Sigmoid colon (tissue), 7 donors: ENCODE data around the gene GCGR. TPM values are rescaled to one million over a fixed set of nuclear protein-coding genes. Genes with fewer than 3 reads are reported as not detected.

ENCODE experiments used
- DNase-seq: peaks from one replicate; pipeline ENCODE4 v3.0.0-alpha.2; 2019
- H3K27ac ChIP-seq, 4 donors: fragments of 200-600 bp; sonication (generic); one replicate each; pipeline ENCODE4 v1.5.1; 2016 to 2019; ENCODE audit warnings: mild to moderate bottlenecking in 1 of 4
- H3K27me3 ChIP-seq, 3 donors: fragments of 200-600 bp; sonication (generic); one replicate each; pipeline ENCODE4 v1.5.1; 2019; ENCODE audit warnings: mild to moderate bottlenecking in 1 of 3
- H3K36me3 ChIP-seq, 4 donors: fragments of 200-600 bp; sonication (generic); one replicate each; pipeline ENCODE4 v1.5.1; 2016 to 2019
- H3K4me1 ChIP-seq, 4 donors: fragments of 200-600 bp; sonication (generic); one replicate each; pipeline ENCODE4 v1.5.1; 2017 to 2019
- H3K4me3 ChIP-seq, 4 donors: fragments of 200-600 bp; sonication (generic); one replicate each; pipeline ENCODE4 v1.5.1; 2017 to 2019; ENCODE audit warnings: mild to moderate bottlenecking in 2 of 4, moderate library complexity in 1 of 4
- H3K9me3 ChIP-seq, 4 donors: fragments of 200-600 bp in 3 of 4; sonication (generic) in 3 of 4; one replicate each; pipeline versions ENCODE4 v1.5.1 to v1.6.1; 2013 to 2019
- CTCF ChIP-seq, 4 experiments: fragments of 450-650 bp in 3 of 4; fragments of 200-600 bp in 1 of 4; IDR thresholded peaks; one replicate each; pipeline ENCODE4 v1.5.1; 2016 to 2019; ENCODE audit warnings: antibody characterized with exemption in 4 of 4, mild to moderate bottlenecking in 3 of 4, moderate library complexity in 2 of 4
- EP300 ChIP-seq, 4 donors: sonication (generic); formaldehyde crosslinking; IDR thresholded peaks; one replicate each; pipeline ENCODE4 v1.6.1; 2017; ENCODE audit warnings: antibody characterized with exemption in 4 of 4
- POLR2A ChIP-seq, 2 donors: fragments of 450-650 bp; IDR thresholded peaks; one replicate each; pipeline ENCODE4 v1.6.1; 2016; ENCODE audit warnings: antibody characterized with exemption in 2 of 2, mild to moderate bottlenecking in 2 of 2, moderate library complexity in 2 of 2
- POLR2AphosphoS5 ChIP-seq, 4 donors: sonication (generic); formaldehyde crosslinking; IDR thresholded peaks; one replicate each; pipeline ENCODE4 v1.6.1; 2017; ENCODE audit warnings: antibody characterized with exemption in 4 of 4
- WGBS, 2 donors: extraction: QIAGEN DNeasy Blood & Tissue Kit; methylation state at CpG; one replicate each; pipeline ENCODE4 v1.1.7; 2013; 5-methylcytosine and 5-hydroxymethylcytosine counted together
- intact Hi-C: fragments of 100-400 bp; cut with DNase I; formaldehyde crosslinking; loops from one replicate; pipeline ENCODE4 v1.15.1; 2023
- polyA plus RNA-seq, 3 donors: library from polyadenylated mRNA; stranded (reverse); fragments of 200-250 nt; gene quantifications; one replicate each; pipeline ENCODE4 v1.2.3, GENCODE V29; 2013
- total RNA-seq, 4 donors: library from RNA; depleted of rRNA; stranded (reverse); fragments of >200 nt; gene quantifications; one replicate each; pipeline ENCODE4 v1.1.0, GENCODE V29; 2016
- donor health status: healthy with polysubstance abuse.
- donor health status: Bipolar disorder and iron deficiency.
- donor health status: healthy.

Gene GCGR
- total and polyA plus RNA-seq, 7 donors = 0.27 to 1.4 (median 0.96) TPM; not detected in 2

- no peaks in the 10 kb centered on the region for H3K9me3 ChIP-seq
- no peak overlapping the region for H3K27ac ChIP-seq
- intact Hi-C loops = no loop called here
- no peak overlapping the region for H3K4me3 ChIP-seq
- H3K36me3 ChIP-seq = peaks cover 48 to 94% (median 63%) of the 10 kb centered on the region in 4 donors
- H3K4me1 ChIP-seq = no peaks in the 10 kb centered on the region
- no peaks in the 10 kb centered on the region for H3K27me3 ChIP-seq
- 95 to 97% methylated on average over 12 of the region's 12 CpGs for WGBS, 2 donors
- DNase-seq = no peak
- TF ChIP-seq EP300 (IDR thresholded peaks at IDR 0.05) (no peak), POLR2AphosphoS5 (IDR thresholded peaks at IDR 0.05) (no peak), CTCF (IDR thresholded peaks at IDR 0.05) (no peak), POLR2A (IDR thresholded peaks at IDR 0.05) (no peak)
Observed at GRCh38 chr17:81849457-81849856, 45.5 kb downstream of the GCGR start.

- no peak overlapping the region for H3K27ac ChIP-seq
- peaks cover 29 to 94% (median 56%) of the 10 kb centered on the region in 4 donors for H3K36me3 ChIP-seq
- peaks cover 0 to 6% (median 0%) of the 10 kb centered on the region in 4 donors for H3K4me1 ChIP-seq
- intact Hi-C loops = no loop called here
- DNase-seq = no peak
- H3K27me3 ChIP-seq = no peaks in the 10 kb centered on the region
- H3K4me3 ChIP-seq = no peak overlapping the region
- TF ChIP-seq POLR2A (IDR thresholded peaks at IDR 0.05) (no peak), CTCF (IDR thresholded peaks at IDR 0.05) (no peak), POLR2AphosphoS5 (IDR thresholded peaks at IDR 0.05) (no peak), EP300 (IDR thresholded peaks at IDR 0.05) (no peak)
- WGBS, 2 donors = 96 to 97% methylated on average over 16 of the region's 16 CpGs
- no peaks in the 10 kb centered on the region for H3K9me3 ChIP-seq
Observed at GRCh38 chr17:81851423-81851822, 47.5 kb downstream of the GCGR start.

GRCh38 chr17:81852237-81852636 lies 48.3 kb downstream of the GCGR start:
- H3K27ac ChIP-seq = no peak overlapping the region
- peaks cover 0 to 6% (median 3%) of the 10 kb centered on the region in 4 donors for H3K4me1 ChIP-seq
- no peak for DNase-seq
- 95% methylated on average over 12 of the region's 12 CpGs for WGBS, 2 donors
- H3K4me3 ChIP-seq = no peak overlapping the region
- H3K27me3 ChIP-seq = no peaks in the 10 kb centered on the region
- no peaks in the 10 kb centered on the region for H3K9me3 ChIP-seq
- peaks cover 21 to 94% (median 57%) of the 10 kb centered on the region in 4 donors for H3K36me3 ChIP-seq
- TF ChIP-seq POLR2AphosphoS5 (IDR thresholded peaks at IDR 0.05) (no peak), EP300 (IDR thresholded peaks at IDR 0.05) (no peak), CTCF (IDR thresholded peaks at IDR 0.05) (no peak), POLR2A (IDR thresholded peaks at IDR 0.05) (no peak)
- intact Hi-C loops = no loop called here

- no peak for TF ChIP-seq POLR2A (IDR thresholded peaks at IDR 0.05)
- TF ChIP-seq EP300 (IDR thresholded peaks at IDR 0.05) = no peak
- no peak for TF ChIP-seq POLR2AphosphoS5 (IDR thresholded peaks at IDR 0.05)
- no peak for TF ChIP-seq CTCF (IDR thresholded peaks at IDR 0.05)
- H3K27me3 ChIP-seq = no peaks in the 10 kb centered on the region
- no peak for DNase-seq
- H3K27ac ChIP-seq = no peak overlapping the region
- no peaks in the 10 kb centered on the region for H3K9me3 ChIP-seq
- 68 to 86% methylated on average over 29 of the region's 29 CpGs for WGBS, 2 donors
- peaks cover 19 to 87% (median 55%) of the 10 kb centered on the region in 4 donors for H3K36me3 ChIP-seq
- intact Hi-C loops = no loop called here
- peaks cover 0 to 33% (median 25%) of the 10 kb centered on the region in 4 donors for H3K4me1 ChIP-seq
- H3K4me3 ChIP-seq = no peak overlapping the region
Observed at GRCh38 chr17:81854974-81855774, 51.2 kb downstream of the GCGR start.
